Breast epithelium (tissue), 4 donors: Measurements from ENCODE around the gene ATP9B. TPM values are rescaled to one million over a fixed set of nuclear protein-coding genes. Genes with fewer than 3 reads are reported as not detected.

ENCODE experiments used
- DNase-seq, 2 donors: peaks; one replicate each; pipeline ENCODE4 v3.0.0-alpha.2; 2019; ENCODE audit warnings: low spot score in 2 of 2
- H3K27ac ChIP-seq, 2 donors: fragments of 200-600 bp; sonication (generic) in 1 of 2; one replicate each; pipeline ENCODE4 v1.5.1; 2016 to 2019; ENCODE audit warnings: mild to moderate bottlenecking in 1 of 2
- H3K27me3 ChIP-seq, 2 donors: fragments of 200-600 bp; sonication (generic) in 1 of 2; one replicate each; pipeline versions ENCODE4 v1.5.1 to v1.6.0; 2017 to 2019; ENCODE audit warnings: control low read depth in 1 of 2, mild to moderate bottlenecking in 1 of 2
- H3K36me3 ChIP-seq: fragments of 200-600 bp; one replicate; pipeline ENCODE4 v1.5.1; 2019
- H3K4me1 ChIP-seq, 2 donors: fragments of 200-600 bp; sonication (generic); one replicate each; pipeline ENCODE4 v1.5.1; 2016 to 2019; ENCODE audit warnings: control low read depth in 1 of 2
- H3K4me3 ChIP-seq, 3 donors: fragments of 200-600 bp; sonication (generic); 1 replicate in 2 of 3; 2 replicates in 1 of 3; pipeline ENCODE4 v1.5.1; 2016 to 2019; ENCODE audit warnings: mild to moderate bottlenecking in 3 of 3, moderate library complexity in 2 of 3
- H3K9me3 ChIP-seq, 2 donors: fragments of 200-600 bp; sonication (generic) in 1 of 2; one replicate each; pipeline ENCODE4 v1.5.1; 2016 to 2019; ENCODE audit warnings: control low read depth in 1 of 2
- POLR2A ChIP-seq: fragments of 450-650 bp; IDR thresholded peaks from one replicate; pipeline ENCODE4 v1.6.1; 2016; ENCODE audit warnings: antibody characterized with exemption, mild to moderate bottlenecking, moderate library complexity
- POLR2AphosphoS5 ChIP-seq, 3 donors: sonication (generic); formaldehyde crosslinking; IDR thresholded peaks; one replicate each; pipeline ENCODE4 v1.6.1; 2017; ENCODE audit warnings: antibody characterized with exemption in 3 of 3
- intact Hi-C: fragments of 100-400 bp; cut with DNase I; formaldehyde crosslinking; loops from one replicate; pipeline ENCODE4 v1.15.1; 2023; ENCODE audit warnings: low total_unique reads
- total RNA-seq, 3 donors: library from RNA; depleted of rRNA; stranded (reverse); fragments of >200 nt; gene quantifications; one replicate each; pipeline ENCODE4 v1.1.0, GENCODE V29; 2016
- TF ChIP-seq, protein P1 (sequence below), 3 donors: fragments of 450-650 bp; IDR thresholded peaks; one replicate each; pipeline ENCODE4 v1.5.1; 2016 to 2017; ENCODE audit warnings: antibody characterized with exemption in 3 of 3, mild to moderate bottlenecking in 3 of 3, moderate library complexity in 3 of 3

ATP9B gene
- total RNA-seq, 3 donors from 2014 or later = 42.1 to 55.9 (median 54.4) TPM

DNA sequence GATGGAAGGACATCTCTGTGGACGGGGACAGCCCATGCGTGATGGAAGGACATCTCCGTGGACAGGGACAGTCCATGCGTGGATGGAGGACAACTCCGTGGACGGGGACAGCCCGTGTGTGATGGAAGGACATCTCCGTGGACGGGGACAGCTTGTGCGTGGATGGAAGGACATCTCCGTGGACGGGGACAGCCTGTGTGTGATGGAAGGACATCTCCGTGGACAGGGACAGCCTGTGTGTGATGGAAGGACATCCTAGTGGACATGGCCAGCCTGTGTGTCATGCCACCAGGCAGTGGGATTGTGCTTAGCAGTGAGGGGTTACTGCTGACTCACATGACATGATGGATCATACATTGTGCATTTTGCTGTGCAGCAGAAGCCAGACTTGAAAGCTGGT, 296.5 kb downstream of the ATP9B start:
- DNase-seq = no peak
- Histone ChIP-seq H3K27me3 (no peaks in the 10 kb centered on the region), H3K9me3 (no peaks in the 10 kb centered on the region), H3K4me3 (no peak overlapping the region), H3K36me3 (no peaks in the 10 kb centered on the region), H3K27ac (no peak overlapping the region), H3K4me1 (no peaks in the 10 kb centered on the region)
- intact Hi-C loops = no loop called here
- TF ChIP-seq POLR2A (no peak), POLR2AphosphoS5 (IDR thresholded peaks at IDR 0.05) (no peak)
- TF ChIP-seq, protein P1, sequence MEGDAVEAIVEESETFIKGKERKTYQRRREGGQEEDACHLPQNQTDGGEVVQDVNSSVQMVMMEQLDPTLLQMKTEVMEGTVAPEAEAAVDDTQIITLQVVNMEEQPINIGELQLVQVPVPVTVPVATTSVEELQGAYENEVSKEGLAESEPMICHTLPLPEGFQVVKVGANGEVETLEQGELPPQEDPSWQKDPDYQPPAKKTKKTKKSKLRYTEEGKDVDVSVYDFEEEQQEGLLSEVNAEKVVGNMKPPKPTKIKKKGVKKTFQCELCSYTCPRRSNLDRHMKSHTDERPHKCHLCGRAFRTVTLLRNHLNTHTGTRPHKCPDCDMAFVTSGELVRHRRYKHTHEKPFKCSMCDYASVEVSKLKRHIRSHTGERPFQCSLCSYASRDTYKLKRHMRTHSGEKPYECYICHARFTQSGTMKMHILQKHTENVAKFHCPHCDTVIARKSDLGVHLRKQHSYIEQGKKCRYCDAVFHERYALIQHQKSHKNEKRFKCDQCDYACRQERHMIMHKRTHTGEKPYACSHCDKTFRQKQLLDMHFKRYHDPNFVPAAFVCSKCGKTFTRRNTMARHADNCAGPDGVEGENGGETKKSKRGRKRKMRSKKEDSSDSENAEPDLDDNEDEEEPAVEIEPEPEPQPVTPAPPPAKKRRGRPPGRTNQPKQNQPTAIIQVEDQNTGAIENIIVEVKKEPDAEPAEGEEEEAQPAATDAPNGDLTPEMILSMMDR (IDR thresholded peaks at IDR 0.05) = no peak

DNA sequence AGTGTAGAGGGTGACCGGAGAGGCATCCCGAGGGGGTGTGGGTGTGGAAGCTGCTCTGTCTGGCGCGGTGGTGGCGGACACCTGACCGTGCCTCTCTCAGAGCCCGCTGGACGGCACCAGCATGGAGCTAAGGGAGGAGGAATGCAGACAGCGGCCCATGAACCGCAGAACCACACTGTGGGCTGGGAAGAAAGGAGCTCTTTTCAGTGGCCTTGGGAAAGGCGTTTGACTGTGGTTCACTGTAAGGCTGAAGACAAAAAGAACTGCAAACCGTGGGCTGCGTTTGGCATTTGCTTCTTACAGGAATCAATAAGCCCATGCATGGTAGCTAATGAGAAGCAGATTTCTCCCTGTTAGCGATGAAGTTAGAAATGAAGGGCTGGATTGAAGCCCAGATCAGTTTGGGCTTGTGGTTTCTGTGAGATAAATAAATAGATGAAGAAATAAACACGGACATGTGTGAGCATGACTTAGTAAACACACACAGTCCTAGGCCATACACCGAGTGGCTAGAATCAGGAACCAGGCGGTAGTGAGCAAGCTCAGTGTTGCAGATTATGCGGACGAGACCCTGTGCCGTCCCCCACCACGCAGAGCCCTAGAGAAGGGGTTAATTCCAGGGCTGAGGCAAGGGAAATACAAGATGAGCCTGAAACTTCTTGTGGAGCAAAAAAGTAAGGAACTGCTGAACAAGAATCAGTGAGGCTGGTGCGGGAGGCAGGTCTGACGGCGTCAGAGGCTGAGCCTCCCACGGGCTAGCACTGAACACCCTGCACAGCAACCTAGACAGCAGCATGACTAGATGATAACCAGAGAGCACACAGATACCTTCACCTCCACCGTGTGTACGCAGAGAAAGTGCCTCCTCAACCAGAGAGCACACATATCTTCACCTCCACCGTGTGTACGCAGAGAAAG, 297.2 kb downstream of the ATP9B start:
- DNase-seq = no peak
- Histone ChIP-seq H3K27me3 (no peaks in the 10 kb centered on the region), H3K36me3 (no peaks in the 10 kb centered on the region), H3K9me3 (no peaks in the 10 kb centered on the region), H3K4me3 (no peak overlapping the region), H3K27ac (no peak overlapping the region), H3K4me1 (no peaks in the 10 kb centered on the region)
- intact Hi-C loops = no loop called here
- TF ChIP-seq POLR2A (no peak), POLR2AphosphoS5 (IDR thresholded peaks at IDR 0.05) (no peak)
- TF ChIP-seq, protein P1 (IDR thresholded peaks at IDR 0.05) = no peak

DNA sequence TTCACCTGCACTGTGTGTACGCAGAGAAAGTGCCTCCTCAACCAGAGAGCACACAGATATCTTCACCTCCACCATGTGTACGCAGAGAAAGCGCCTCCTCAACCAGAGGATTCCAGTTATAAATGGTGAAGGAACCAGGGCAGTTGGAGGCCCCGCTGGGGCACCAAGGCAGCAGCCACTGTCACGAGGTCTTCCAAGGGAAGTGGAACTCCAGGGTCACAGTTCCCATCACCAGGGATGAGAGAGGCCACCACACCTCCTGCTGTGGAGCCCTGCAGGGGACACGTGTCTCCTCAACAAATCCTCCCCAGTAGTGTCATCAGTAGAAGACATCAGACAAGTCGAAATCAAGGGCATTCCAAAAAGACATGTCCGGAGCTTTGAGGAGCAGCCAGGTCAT, 298.3 kb downstream of the ATP9B start:
- Histone ChIP-seq H3K36me3 (no peaks in the 10 kb centered on the region), H3K27ac (no peak overlapping the region), H3K27me3 (no peaks in the 10 kb centered on the region), H3K9me3 (no peaks in the 10 kb centered on the region), H3K4me1 (no peaks in the 10 kb centered on the region), H3K4me3 (no peak overlapping the region)
- TF ChIP-seq POLR2A = no peak
- intact Hi-C loops = no loop called here
- no peak for DNase-seq

GRCh38 chr18:79367989-79368388, 298.8 kb downstream of the ATP9B start:
- intact Hi-C loops = no loop called here
- no peak for DNase-seq
- Histone ChIP-seq H3K27me3 (no peaks in the 10 kb centered on the region), H3K36me3 (no peaks in the 10 kb centered on the region), H3K4me3 (no peak overlapping the region), H3K27ac (no peak overlapping the region), H3K9me3 (no peaks in the 10 kb centered on the region), H3K4me1 (no peaks in the 10 kb centered on the region)
- TF ChIP-seq POLR2AphosphoS5 (IDR thresholded peaks at IDR 0.05) = no peak
- TF ChIP-seq, protein P1 (IDR thresholded peaks at IDR 0.05) = no peak
- no peak for TF ChIP-seq POLR2A

GRCh38 chr18:79368681-79369080, 299.5 kb downstream of the ATP9B start:
- intact Hi-C loops = no loop called here
- no peak for DNase-seq
- no peak for TF ChIP-seq POLR2A
- TF ChIP-seq POLR2AphosphoS5 (IDR thresholded peaks at IDR 0.05) = no peak
- TF ChIP-seq, protein P1 (IDR thresholded peaks at IDR 0.05) = no peak
- Histone ChIP-seq H3K27me3 (no peaks in the 10 kb centered on the region), H3K4me1 (no peaks in the 10 kb centered on the region), H3K36me3 (no peaks in the 10 kb centered on the region), H3K4me3 (no peak overlapping the region), H3K9me3 (no peaks in the 10 kb centered on the region), H3K27ac (no peak overlapping the region)
